HCT116 (cell line): ENCODE measurements around the gene TRPV4. TPM values are rescaled to one million over a fixed set of nuclear protein-coding genes. Genes with fewer than 3 reads are reported as not detected.
A peak's percentile ranks its signal among the peaks of the same experiment; 100 is the strongest.

Experiments
- ATAC-seq: fragments of 200-7000 bp; cut with Tn5 transposase; 2 replicates; pipeline ENCODE4 v1.9.1; 2020; ENCODE audit warnings: mild to moderate bottlenecking, moderate library complexity
- BruUV-seq: library from RNA; stranded (reverse); fragments of 400-500 nt; replicated peaks from 2 replicates; lab custom pipeline; 2021; lab: Mats Ljungman, UMichigan
- CTCF ChIA-PET: fragments of 300-600 bp; sonication (Branson Sonifier 250); formaldehyde crosslinking; loops from one replicate; lab custom pipeline; 2021; ENCODE audit warnings: antibody characterized with exemption; lab: Charles Lee
- POLR2A ChIA-PET: fragments of 300-600, 350-600 bp; sonication (Branson Sonifier 250); formaldehyde crosslinking; loops from one replicate; lab custom pipeline; 2021; ENCODE audit warnings: antibody characterized with exemption; lab: Charles Lee
- RAD21 ChIA-PET, 2 experiments: fragments of 300-600 bp; sonication (Branson Sonifier 250); formaldehyde crosslinking; loops; one replicate each; lab custom pipeline; 2023; ENCODE audit warnings: low total read pairs in 2 of 2; ENCODE audit not compliant: uncharacterized antibody in 2 of 2, unreplicated experiment in 2 of 2, low non-redundant PET in 1 of 2; lab: Charles Lee
- DNase-seq: peaks from one replicate; pipeline ENCODE4 v3.0.0-alpha.2; 2010; ENCODE audit warnings: low read depth, low spot score
- H2AFZ ChIP-seq: fragments of 200-600 bp; shearing (Covaris generic), sonication (generic); 2 replicates; pipeline ENCODE4 v1.6.1; 2017; ENCODE audit warnings: low read depth, mixed run types, mixed read lengths, antibody characterized with exemption, low read length; ENCODE audit not compliant: poor library complexity, severe bottlenecking
- H3K27ac ChIP-seq: 2 replicates; pipeline ENCODE4 v1.5.1; 2012; ENCODE audit warnings: low read depth, low read length
- H3K27me3 ChIP-seq: fragments of 200-600 bp; sonication (generic); 2 replicates; pipeline ENCODE4 v1.6.1; 2016; ENCODE audit warnings: mixed run types, low read length, mixed read lengths; ENCODE audit not compliant: insufficient read depth
- H3K36me3 ChIP-seq, 2 experiments: fragments of 200-500 bp in 1 of 2; fragments of 200-600 bp in 1 of 2; sonication (Bioruptor generic) in 1 of 2; sonication (generic) in 1 of 2; 2 replicates each; pipeline versions ENCODE4 v1.5.1 to v1.6.1; 2014 to 2016; ENCODE audit warnings: low read length in 2 of 2, inconsistent platforms in 1 of 2, mixed read lengths in 1 of 2, mixed run types in 1 of 2; ENCODE audit not compliant: insufficient read depth in 2 of 2, control insufficient read depth in 1 of 2
- H3K4me1 ChIP-seq, 2 experiments: fragments of 200-600 bp in 1 of 2; sonication (generic) in 1 of 2; 2 replicates each; pipeline versions ENCODE4 v1.5.1 to v1.6.1; 2012 to 2017; ENCODE audit warnings: low read length in 2 of 2, inconsistent platforms in 1 of 2, mild to moderate bottlenecking in 1 of 2, mixed read lengths in 1 of 2, mixed run types in 1 of 2, moderate library complexity in 1 of 2; ENCODE audit not compliant: insufficient read depth in 2 of 2, control insufficient read depth in 1 of 2
- H3K4me2 ChIP-seq: fragments of 200-600 bp; sonication (generic); 2 replicates; pipeline ENCODE4 v1.6.1; 2017; ENCODE audit warnings: mixed run types, low read length, mixed read lengths
- H3K4me3 ChIP-seq, 2 experiments: fragments of 200-600 bp in 1 of 2; sonication (generic) in 1 of 2; replicated peaks in 1 of 2; 2 replicates each; pipeline ENCODE4 v1.5.1; 2011 to 2016; ENCODE audit warnings: low read length in 2 of 2, control low read depth in 1 of 2, low read depth in 1 of 2, mild to moderate bottlenecking in 1 of 2, mixed read lengths in 1 of 2, mixed run types in 1 of 2
- H3K79me2 ChIP-seq: fragments of 200-600 bp; sonication (generic); 2 replicates; pipeline ENCODE4 v1.6.1; 2017; ENCODE audit warnings: mild to moderate bottlenecking, mixed run types, low read length, moderate library complexity, mixed read lengths; ENCODE audit not compliant: insufficient read depth
- H3K9ac ChIP-seq: fragments of 200-600 bp; sonication (generic); 2 replicates; pipeline ENCODE4 v1.6.1; 2016; ENCODE audit warnings: low read length, mixed read lengths
- H3K9me2 ChIP-seq: fragments of 200-600 bp; sonication (generic), shearing (Covaris generic); 2 replicates; pipeline ENCODE4 v1.6.1; 2017; ENCODE audit warnings: mixed run types, mild to moderate bottlenecking, moderate library complexity; ENCODE audit not compliant: insufficient read depth
- H3K9me3 ChIP-seq, 2 experiments: fragments of 200-500 bp in 1 of 2; fragments of 200-600 bp in 1 of 2; sonication (Bioruptor generic) in 1 of 2; sonication (generic) in 1 of 2; 2 replicates each; pipeline ENCODE4 v1.6.1; 2014 to 2017; ENCODE audit warnings: low read length in 2 of 2, mixed read lengths in 2 of 2, inconsistent platforms in 1 of 2, low read depth in 1 of 2, mild to moderate bottlenecking in 1 of 2, mixed run types in 1 of 2, moderate library complexity in 1 of 2; ENCODE audit not compliant: control insufficient read depth in 1 of 2, insufficient read depth in 1 of 2
- H4K20me1 ChIP-seq: fragments of 200-600 bp; sonication (generic), shearing (Covaris generic); 2 replicates; pipeline ENCODE4 v1.6.1; 2017; ENCODE audit warnings: mixed run types, mild to moderate bottlenecking, moderate library complexity; ENCODE audit not compliant: insufficient read depth
- ATF3 ChIP-seq: IDR thresholded peaks from 2 replicates; pipeline ENCODE4 v1.6.1; 2012
- CBX3 ChIP-seq: IDR thresholded peaks from 2 replicates; pipeline ENCODE4 v1.6.1; 2012; ENCODE audit warnings: low read depth
- CTCF ChIP-seq, 3 experiments: fragments of 200-600 bp in 1 of 3; sonication (generic) in 1 of 3; IDR thresholded peaks in 2 of 3; conservative IDR thresholded peaks in 1 of 3; 2 replicates each; pipeline ENCODE4 v1.5.1; 2012 to 2017; ENCODE audit warnings: low read depth in 2 of 3, low read length in 2 of 3, antibody characterized with exemption in 1 of 3, borderline replicate concordance in 1 of 3, control low read depth in 1 of 3, mild to moderate bottlenecking in 1 of 3, mixed read lengths in 1 of 3, mixed run types in 1 of 3, moderate library complexity in 1 of 3; ENCODE audit not compliant: insufficient read depth in 1 of 3
- EGR1 ChIP-seq: IDR thresholded peaks from 2 replicates; pipeline ENCODE4 v1.6.1; 2012; ENCODE audit warnings: low read depth
- ELF1 ChIP-seq: IDR thresholded peaks from 2 replicates; pipeline ENCODE4 v1.6.1; 2012; ENCODE audit warnings: low read depth, borderline replicate concordance
- EZH2 ChIP-seq: fragments of 200-600 bp; sonication (generic); IDR thresholded peaks from 2 replicates; pipeline ENCODE4 v1.6.1; 2017; ENCODE audit warnings: antibody characterized with exemption, mixed run types
- FOSL1 ChIP-seq: IDR thresholded peaks from 2 replicates; pipeline ENCODE4 v1.6.1; 2012; ENCODE audit warnings: low read depth
- MAX ChIP-seq: IDR thresholded peaks from 2 replicates; pipeline ENCODE4 v1.6.1; 2012
- POLR2AphosphoS5 ChIP-seq: IDR thresholded peaks from 2 replicates; pipeline ENCODE4 v1.6.1; 2011; ENCODE audit warnings: mild to moderate bottlenecking, low read depth, low read length, moderate library complexity
- SIN3A ChIP-seq: IDR thresholded peaks from 2 replicates; pipeline ENCODE4 v1.6.1; 2012; ENCODE audit warnings: low read depth
- TCF7L2 ChIP-seq: IDR thresholded peaks from 2 replicates; pipeline ENCODE4 v1.7.0; 2011; ENCODE audit warnings: borderline replicate concordance, inconsistent platforms; ENCODE audit not compliant: insufficient read depth, insufficient read length; ENCODE audit errors: extremely low read depth
- YY1 ChIP-seq: IDR thresholded peaks from 2 replicates; pipeline ENCODE4 v1.6.1; 2011; ENCODE audit warnings: low read length, low read depth, moderate library complexity, mild to moderate bottlenecking; ENCODE audit not compliant: insufficient replicate concordance; ENCODE audit errors: extremely low read depth
- intact Hi-C: fragments of 100-400 bp; cut with micrococcal nuclease; formaldehyde crosslinking; loops from 2 replicates; pipeline ENCODE4 v1.10.0; 2022
- total RNA-seq: library from RNA; stranded (reverse); gene quantifications from one replicate; pipeline ENCODE4 v1.2.1, GENCODE V29; 2021; ENCODE audit not compliant: unreplicated experiment
- TF ChIP-seq, protein P1 (sequence below): IDR thresholded peaks from 2 replicates; pipeline ENCODE4 v1.6.1; 2011; ENCODE audit warnings: mild to moderate bottlenecking, low read length, moderate library complexity; ENCODE audit not compliant: insufficient replicate concordance; ENCODE audit errors: extremely low read depth

The TRPV4 gene
- total RNA-seq, 1 experiment from 2014 or later, result 0.54 TPM

GRCh38 chr12:109762673-109763191 lies 70.5 kb downstream of the TRPV4 start:
- H3K4me1 ChIP-seq, result peaks cover 0 to 12% of the 10 kb centered on the region in 2 experiments; a peak in 2 of 4 replicates
- intact Hi-C loops, result no loop called here
- no peaks in the 10 kb centered on the region for H4K20me1 ChIP-seq
- no peaks in the 10 kb centered on the region; a peak in 1 of 4 replicates for H3K9me3 ChIP-seq
- TF ChIP-seq TCF7L2 (no peak), EZH2 (no peak), EGR1 (no peak)
- no peaks in the 10 kb centered on the region for H3K79me2 ChIP-seq
- BruUV-seq, result no TSS peak
- ATAC-seq (peak; percentile 27; the same call in 1 of the 2 replicates), DNase-seq (no peak)
- H3K4me2 ChIP-seq, result peak overlapping the region; percentile 44
- no peaks in the 10 kb centered on the region for H3K36me3 ChIP-seq
- no peak overlapping the region for H2AFZ ChIP-seq
- no peak overlapping the region for H3K4me3 ChIP-seq
- ChIA-PET CTCF (no interaction called here), POLR2A (interaction anchor here (1.6 kb wide), 1 partner anchor 10 kb away, joined by 4 read pairs; no protein-coding TSS in a partner anchor), RAD21 (no interaction called here)
- H3K9ac ChIP-seq, result no peak overlapping the region
- H3K27me3 ChIP-seq, result no peaks in the 10 kb centered on the region
- H3K9me2 ChIP-seq, result no peaks in the 10 kb centered on the region
- no peak overlapping the region for H3K27ac ChIP-seq

GRCh38 chr12:109762071-109762672 lies 71.0 kb downstream of the TRPV4 start:
- DNase-seq (no peak), ATAC-seq (no peak)
- no peaks in the 10 kb centered on the region for H3K27me3 ChIP-seq
- no TSS peak for BruUV-seq
- H3K27ac ChIP-seq, result no peak overlapping the region
- no peaks in the 10 kb centered on the region for H3K9me2 ChIP-seq
- intact Hi-C loops, result no loop called here
- H3K4me1 ChIP-seq, result peaks cover 0 to 12% of the 10 kb centered on the region in 2 experiments; a peak in 2 of 4 replicates
- no peak overlapping the region for H3K4me2 ChIP-seq
- CTCF ChIA-PET, result interaction anchor here (0.7 kb wide), 1 partner anchor 12 kb away, joined by 3 read pairs; no protein-coding TSS in a partner anchor
- POLR2A ChIA-PET, result interaction anchor here (1.6 kb wide), 1 partner anchor 11 kb away, joined by 4 read pairs; no protein-coding TSS in a partner anchor
- no peaks in the 10 kb centered on the region for H3K79me2 ChIP-seq
- RAD21 ChIA-PET, result no interaction called here
- TF ChIP-seq POLR2AphosphoS5, result no peak
- TF ChIP-seq MAX, result no peak
- no peak for TF ChIP-seq ELF1
- TF ChIP-seq TCF7L2, result no peak
- TF ChIP-seq, protein P1, sequence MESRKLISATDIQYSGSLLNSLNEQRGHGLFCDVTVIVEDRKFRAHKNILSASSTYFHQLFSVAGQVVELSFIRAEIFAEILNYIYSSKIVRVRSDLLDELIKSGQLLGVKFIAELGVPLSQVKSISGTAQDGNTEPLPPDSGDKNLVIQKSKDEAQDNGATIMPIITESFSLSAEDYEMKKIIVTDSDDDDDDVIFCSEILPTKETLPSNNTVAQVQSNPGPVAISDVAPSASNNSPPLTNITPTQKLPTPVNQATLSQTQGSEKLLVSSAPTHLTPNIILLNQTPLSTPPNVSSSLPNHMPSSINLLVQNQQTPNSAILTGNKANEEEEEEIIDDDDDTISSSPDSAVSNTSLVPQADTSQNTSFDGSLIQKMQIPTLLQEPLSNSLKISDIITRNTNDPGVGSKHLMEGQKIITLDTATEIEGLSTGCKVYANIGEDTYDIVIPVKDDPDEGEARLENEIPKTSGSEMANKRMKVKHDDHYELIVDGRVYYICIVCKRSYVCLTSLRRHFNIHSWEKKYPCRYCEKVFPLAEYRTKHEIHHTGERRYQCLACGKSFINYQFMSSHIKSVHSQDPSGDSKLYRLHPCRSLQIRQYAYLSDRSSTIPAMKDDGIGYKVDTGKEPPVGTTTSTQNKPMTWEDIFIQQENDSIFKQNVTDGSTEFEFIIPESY, result no peak
- TF ChIP-seq FOSL1, result no peak
- no peak for TF ChIP-seq CBX3
- TF ChIP-seq CTCF (IDR thresholded peaks at IDR 0.05 in 2 of 3, conservative IDR thresholded peaks at IDR 0.05 in 1 of 3; ENCODE audit: borderline replicate concordance in 1 of 3, insufficient read depth in 1 of 3, low read depth in 2 of 3, low read length in 2 of 3), result no peak
- no peak for TF ChIP-seq EGR1
- no peak for TF ChIP-seq YY1
- no peak for TF ChIP-seq SIN3A
- TF ChIP-seq ATF3, result no peak
- TF ChIP-seq, all 23 proteins: peak for 0
- Histone ChIP-seq H2AFZ (no peak overlapping the region), H3K4me3 (no peak overlapping the region), H3K9ac (no peak overlapping the region), H4K20me1 (no peaks in the 10 kb centered on the region), H3K36me3 (no peaks in the 10 kb centered on the region), H3K9me3 (no peaks in the 10 kb centered on the region; a peak in 1 of 4 replicates)
